SK-N-DZ (cell line): ENCODE data around the gene AURKA.
"Not testable (repeated sequence)": the region's sequence is repeated elsewhere in the genome, so short reads cannot be mapped to it uniquely, and the experiment has no call there.

Source experiments
- DNase-seq: peaks from one replicate; pipeline ENCODE4 v3.0.0-alpha.2; 2015; ENCODE audit warnings: low spot score

AURKA gene

DNA sequence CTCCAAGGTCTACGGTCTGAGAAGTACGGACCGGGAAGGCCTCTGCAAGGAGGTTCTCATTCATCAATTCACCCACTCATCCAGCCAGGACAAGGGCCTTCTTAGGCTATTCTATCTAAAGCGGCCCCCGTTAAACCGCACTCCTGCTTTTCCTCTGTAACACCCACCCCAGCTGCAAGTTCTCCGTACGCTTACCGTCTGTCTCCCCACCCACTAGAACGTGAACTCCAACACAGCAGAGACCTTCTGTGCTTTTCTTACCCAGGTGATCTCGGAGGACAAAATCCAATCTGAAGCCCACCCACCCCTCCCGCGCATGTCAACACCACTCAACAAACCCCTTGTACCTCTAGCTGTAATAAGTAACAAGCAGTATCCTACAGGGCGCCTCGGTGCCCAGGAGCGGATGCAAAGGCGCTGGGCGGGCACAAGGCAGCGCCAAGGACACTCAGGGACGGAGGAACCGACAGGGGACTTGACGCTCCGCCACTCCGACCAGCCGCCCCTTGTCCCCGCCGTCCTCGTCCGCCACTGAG lies 351 bp downstream of the AURKA start:
- DNase-seq = no peak

DNA sequence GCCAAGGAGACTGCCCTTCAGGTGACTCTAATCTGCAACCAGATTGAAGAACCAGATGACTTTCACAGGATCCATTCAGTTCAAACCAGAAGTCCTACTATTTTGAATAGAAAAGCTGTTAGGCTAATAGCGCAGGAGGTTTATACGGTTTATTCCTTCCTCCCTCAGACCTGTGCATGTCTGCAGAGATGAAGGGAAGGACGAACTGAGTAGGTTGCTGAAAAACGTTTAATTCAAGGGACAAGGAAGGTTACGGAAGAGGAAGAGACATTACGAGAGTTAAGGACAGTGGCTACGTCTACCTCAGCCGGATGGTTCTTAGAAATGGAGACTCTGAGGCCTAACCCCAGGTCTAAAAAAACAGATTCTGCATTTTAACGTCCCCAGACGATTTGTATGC lies 978 bp downstream of the AURKA start:
- DNase-seq = no peak

GRCh38 chr20:56390396-56390795 lies 1.6 kb downstream of the AURKA start:
- DNase-seq = not testable (repeated sequence)

- DNase-seq = no peak
These were observed 2.2 kb downstream of the AURKA start for GRCh38 chr20:56389807-56390206.

DNA sequence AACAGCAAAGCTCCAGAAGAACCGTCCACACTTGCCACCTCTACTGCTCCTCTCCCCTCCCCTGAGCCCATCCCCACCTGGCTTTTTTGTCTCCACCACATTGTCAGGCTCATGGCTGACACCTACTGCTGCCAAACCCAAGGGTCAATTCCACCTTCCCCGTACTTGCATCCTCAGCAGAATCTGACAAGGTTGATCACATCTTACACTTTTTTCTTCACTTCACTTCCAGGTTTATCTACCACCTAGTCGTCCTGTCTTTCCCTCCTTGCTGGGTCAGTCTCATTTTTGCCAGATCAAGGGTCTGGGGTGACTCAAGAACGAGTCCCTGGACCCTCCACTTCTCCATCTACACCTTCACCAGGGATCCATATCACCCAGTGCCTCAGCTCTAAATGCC lies 3.1 kb downstream of the AURKA start:
- DNase-seq = no peak

DNA sequence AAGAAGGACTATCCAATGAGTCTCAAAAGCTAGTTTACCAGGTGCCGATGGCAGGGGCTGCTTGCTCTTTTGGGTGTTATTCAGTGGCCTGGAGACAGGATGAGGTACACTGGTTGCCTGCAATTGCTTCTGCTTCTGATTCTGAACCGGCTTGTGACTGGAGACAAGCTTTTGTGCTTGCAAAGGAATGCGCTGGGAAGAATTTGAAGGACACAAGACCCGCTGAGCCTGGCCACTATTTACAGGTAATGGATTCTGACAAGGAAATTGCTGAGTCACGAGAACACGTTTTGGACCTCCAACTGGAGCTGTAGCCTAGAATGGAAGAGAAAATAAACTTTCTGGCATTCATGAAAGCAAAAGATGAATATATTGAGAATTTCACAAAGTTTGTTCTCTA lies 5.8 kb downstream of the AURKA start:
- no peak for DNase-seq

- DNase-seq = no peak
These were observed 6.9 kb downstream of the AURKA start for GRCh38 chr20:56385130-56385529.

DNA sequence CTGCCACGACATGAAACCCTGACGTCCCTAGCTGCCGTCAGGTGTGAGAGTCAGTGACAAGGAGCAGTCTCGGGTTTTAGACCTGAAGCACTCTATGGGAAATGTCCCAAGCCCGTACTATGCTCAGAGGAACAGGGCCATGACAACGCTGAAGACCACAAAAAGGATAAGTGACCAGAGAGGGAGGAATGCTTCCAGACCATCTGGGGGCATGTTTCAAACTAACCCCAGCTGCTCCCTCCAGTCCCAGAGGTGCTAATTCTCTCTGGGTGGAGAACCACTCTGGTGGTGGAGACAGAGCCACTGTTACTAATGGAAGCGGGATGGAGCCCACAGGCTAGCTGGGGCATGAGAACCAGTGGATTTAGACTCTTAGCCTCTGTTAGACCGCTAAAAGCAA lies 8.7 kb downstream of the AURKA start:
- no peak for DNase-seq

GRCh38 chr20:56382696-56383095 lies 9.3 kb downstream of the AURKA start:
- no peak for DNase-seq

- DNase-seq = no peak
These were observed 10.5 kb downstream of the AURKA start for GRCh38 chr20:56381501-56381900.

DNA sequence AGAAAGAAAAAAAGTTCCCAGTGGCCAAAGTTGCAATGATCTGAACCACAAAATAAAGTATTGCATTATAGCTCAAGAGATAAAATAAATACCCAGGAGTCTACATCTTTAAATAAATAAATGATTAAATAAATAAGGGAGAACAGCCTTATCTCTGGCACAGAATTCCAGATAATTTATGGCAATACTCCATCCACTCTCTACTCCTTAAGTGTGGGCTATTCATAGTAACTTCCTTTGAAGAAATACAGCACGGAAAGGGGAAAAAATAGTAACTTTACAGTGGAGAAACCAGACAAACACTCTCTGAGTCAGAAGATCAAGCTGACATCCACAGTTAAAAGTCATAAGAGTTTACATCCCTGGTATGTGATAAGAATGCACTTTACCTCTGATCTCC lies 11.6 kb downstream of the AURKA start:
- DNase-seq = no peak

GRCh38 chr20:56378386-56378785 lies 13.6 kb downstream of the AURKA start:
- no peak for DNase-seq

DNA sequence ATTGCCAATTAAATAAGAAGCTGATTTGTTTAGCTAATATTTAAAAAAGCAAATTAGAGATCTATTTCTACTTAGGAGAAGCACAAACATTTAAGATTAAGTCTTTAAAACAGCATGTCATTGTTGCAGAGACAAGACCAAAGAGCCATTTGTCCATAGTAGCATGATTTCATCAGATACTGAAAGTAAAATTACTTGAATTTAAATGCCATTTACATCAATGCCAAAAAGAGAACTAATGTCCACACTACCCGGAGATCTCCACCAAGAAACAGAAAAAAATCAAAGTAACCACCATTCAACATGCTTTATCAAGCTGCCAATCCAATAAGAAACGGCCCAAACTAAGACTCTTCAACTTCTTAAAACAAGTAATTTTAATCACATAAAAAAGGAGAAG lies 15.7 kb downstream of the AURKA start:
- DNase-seq = no peak

DNA sequence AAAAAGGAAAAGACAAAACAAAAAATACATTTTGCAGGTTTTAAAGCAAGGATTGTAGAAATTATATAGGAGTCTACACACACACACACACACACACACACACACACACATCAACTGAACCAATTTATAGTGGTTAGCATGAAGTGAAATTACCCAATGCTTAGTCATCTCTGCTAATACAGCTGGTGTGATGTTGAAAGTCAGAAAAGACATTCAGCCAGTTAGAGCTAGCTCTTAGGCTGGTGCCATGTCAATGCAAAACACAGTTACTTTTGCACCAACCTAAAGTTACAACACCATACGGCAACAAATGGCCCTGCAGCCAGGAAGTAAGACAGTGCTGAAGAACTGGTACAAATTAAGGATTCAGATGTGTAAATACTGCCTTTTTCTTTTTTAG lies 18.1 kb downstream of the AURKA start:
- no peak for DNase-seq

- no peak for DNase-seq
These were observed 19.2 kb downstream of the AURKA start for GRCh38 chr20:56372850-56373249.

GRCh38 chr20:56371977-56372376 lies 20.0 kb downstream of the AURKA start:
- no peak for DNase-seq

DNA sequence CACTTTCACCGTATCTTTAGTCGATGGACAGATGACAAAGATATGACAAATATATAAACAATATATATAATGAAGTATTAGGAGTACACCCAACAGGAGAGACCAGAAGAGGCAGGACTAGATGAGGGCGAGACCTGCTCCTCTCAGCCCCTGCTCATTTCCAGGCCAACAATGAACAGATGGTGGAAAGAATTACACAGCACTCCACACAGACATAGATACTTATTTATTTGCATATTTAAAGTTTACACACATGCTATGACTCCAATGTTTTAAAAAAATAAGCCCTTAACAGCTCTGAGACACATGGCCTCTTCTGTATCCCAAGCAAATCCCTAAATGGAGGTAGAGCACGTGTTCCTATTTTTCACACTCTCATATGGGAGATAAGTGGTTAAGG lies 22.8 kb downstream of the AURKA start:
- DNase-seq = no peak

- DNase-seq = no peak
These were observed 23.5 kb downstream of the AURKA start for GRCh38 chr20:56368351-56369134.

DNA sequence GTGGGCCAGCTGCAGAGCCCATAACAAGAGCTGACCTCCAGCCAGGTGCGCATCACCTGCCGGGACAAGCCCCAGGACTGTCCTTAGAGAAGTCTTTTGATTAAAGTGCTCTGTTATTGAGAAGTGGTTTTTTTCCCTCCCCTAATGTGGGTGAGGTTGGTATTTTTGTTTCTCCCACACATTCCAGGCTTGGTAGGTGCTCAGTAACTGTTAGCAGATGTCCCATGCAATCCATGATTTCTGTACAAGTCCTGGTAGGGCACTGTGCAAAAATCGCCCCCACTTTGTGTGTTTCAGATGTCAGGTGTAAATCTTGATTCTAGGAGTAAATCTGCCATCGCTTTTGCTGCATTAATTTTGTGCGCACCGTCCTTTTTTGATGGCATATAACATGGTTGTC lies 28.5 kb downstream of the AURKA start:
- DNase-seq = no peak

DNA sequence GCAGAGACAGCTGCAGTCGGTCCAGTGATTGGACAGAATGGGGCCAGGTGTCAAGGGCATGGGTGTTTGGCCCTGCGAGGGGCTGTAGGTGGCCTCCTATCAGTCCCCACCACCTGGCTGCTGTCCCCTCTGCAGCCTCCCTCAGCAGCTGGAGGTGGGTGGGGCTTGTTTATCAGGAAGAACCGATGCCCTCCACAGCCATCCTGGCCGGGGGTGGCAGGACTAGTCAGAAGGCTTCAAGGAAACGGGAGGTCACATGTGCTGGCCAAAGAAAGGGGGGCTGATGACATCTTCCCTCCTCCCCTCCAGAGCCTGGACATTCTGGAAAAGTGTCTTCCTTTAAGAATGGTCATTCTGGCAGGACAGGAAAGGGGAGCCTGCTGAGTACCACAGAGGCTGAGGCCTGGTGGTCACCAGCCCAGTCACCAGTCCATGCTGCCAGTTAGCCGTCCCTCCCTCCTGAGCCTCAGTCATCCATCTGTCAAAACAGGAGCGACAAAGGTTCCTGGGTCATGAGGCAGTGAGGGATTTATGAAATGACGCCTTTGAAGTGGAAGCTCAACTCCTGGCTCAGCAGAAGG lies 29.1 kb downstream of the AURKA start:
- DNase-seq = no peak

- no peak for DNase-seq
These were observed 30.1 kb downstream of the AURKA start for GRCh38 chr20:56361900-56362299.

GRCh38 chr20:56360908-56361205 lies 31.2 kb downstream of the AURKA start:
- no peak for DNase-seq

GRCh38 chr20:56360133-56360907 lies 31.7 kb downstream of the AURKA start:
- peak; percentile 31 for DNase-seq
